ENCODE data around the gene SLC22A23.

Gene SLC22A23

GRCh38 chr6:3351105-3351676 lies 105.7 kb downstream of the SLC22A23 start (continued):
- TF ChIP-seq PRDM10 (tag by site-specific recombination; IDR thresholded peaks at IDR 0.05) (peak; percentile 80), ZXDB (tag by site-specific recombination; IDR thresholded peaks at IDR 0.05) (peak; percentile 56; the same call in 1 of the 2 replicates), ZNF658 (tag by site-specific recombination; IDR thresholded peaks at IDR 0.05) (no peak), ZNF623 (tag by site-specific recombination; IDR thresholded peaks at IDR 0.05) (no peak), ZNF146 (tag by site-specific recombination; IDR thresholded peaks at IDR 0.05) (no peak), ZBTB7A (tag by site-specific recombination; IDR thresholded peaks at IDR 0.05; ENCODE audit: low read depth) (no peak), ZNF416 (tag by site-specific recombination; IDR thresholded peaks at IDR 0.05) (no peak), ZBTB49 (tag by site-specific recombination; IDR thresholded peaks at IDR 0.05; ENCODE audit: low read depth) (no peak), ZFP69B (tag by site-specific recombination; IDR thresholded peaks at IDR 0.05) (no peak), ZSCAN5A (tag by site-specific recombination; IDR thresholded peaks at IDR 0.05) (no peak), ZNF530 (tag by site-specific recombination; IDR thresholded peaks at IDR 0.05; ENCODE audit: low read depth) (no peak), ZBTB21 (tag by site-specific recombination; IDR thresholded peaks at IDR 0.05) (no peak), ZNF48 (tag by site-specific recombination; IDR thresholded peaks at IDR 0.05) (no peak), PRDM1 (tag by site-specific recombination; IDR thresholded peaks at IDR 0.05) (no peak), KLF10 (tag by site-specific recombination; IDR thresholded peaks at IDR 0.05) (no peak), ZNF660 (tag by site-specific recombination; IDR thresholded peaks at IDR 0.05) (no peak), ZNF132 (tag by site-specific recombination; IDR thresholded peaks at IDR 0.05; ENCODE audit: borderline replicate concordance) (no peak), SCRT2 (tag by site-specific recombination; IDR thresholded peaks at IDR 0.05) (no peak), ZNF501 (tag by site-specific recombination; IDR thresholded peaks at IDR 0.05) (no peak), ZNF423 (tag by site-specific recombination; IDR thresholded peaks at IDR 0.05) (no peak), ZNF707 (tag by site-specific recombination; IDR thresholded peaks at IDR 0.05) (no peak), ZNF747 (tag by site-specific recombination; IDR thresholded peaks at IDR 0.05) (no peak), ZNF792 (tag by site-specific recombination; IDR thresholded peaks at IDR 0.05) (no peak), REST (tag by site-specific recombination; IDR thresholded peaks at IDR 0.05) (no peak), ZNF24 (tag by site-specific recombination; IDR thresholded peaks at IDR 0.05) (no peak), ZNF302 (tag by site-specific recombination; IDR thresholded peaks at IDR 0.05; ENCODE audit: low read depth) (no peak), ZNF280C (tag by site-specific recombination; IDR thresholded peaks at IDR 0.05) (no peak), ZNF140 (tag by site-specific recombination; IDR thresholded peaks at IDR 0.05) (no peak), ZNF221 (tag by site-specific recombination; IDR thresholded peaks at IDR 0.05; ENCODE audit: borderline replicate concordance) (no peak)
